CD14-positive monocyte (primary cell): ENCODE data around the gene F7. TPM values are rescaled to one million over a fixed set of nuclear protein-coding genes. Genes with fewer than 3 reads are reported as not detected.

Experiments used
- DNase-seq, 3 donors: peaks; one replicate each; pipeline ENCODE4 v3.0.0-alpha.2; 2011 to 2022
- H2AFZ ChIP-seq: 2 replicates; pipeline ENCODE4 v1.6.0; 2012; ENCODE audit warnings: mild to moderate bottlenecking, low read depth, low read length, inconsistent platforms; ENCODE audit not compliant: insufficient read depth, poor library complexity, severe bottlenecking
- H3K27ac ChIP-seq, 2 donors: 1 replicate in 1 of 2; 2 replicates in 1 of 2; pipeline ENCODE4 v1.5.1; 2012 to 2013; ENCODE audit warnings: low read length in 2 of 2, control low read depth in 1 of 2, inconsistent platforms in 1 of 2, low read depth in 1 of 2, mild to moderate bottlenecking in 1 of 2
- H3K27me3 ChIP-seq, 2 donors: one replicate each; pipeline versions ENCODE4 v1.6.0 to v1.6.1; 2011 to 2013; ENCODE audit warnings: low read length in 2 of 2; ENCODE audit not compliant: control insufficient read depth in 2 of 2, insufficient read depth in 2 of 2
- H3K36me3 ChIP-seq, 2 donors: replicated peaks in 1 of 2; 1 replicate in 1 of 2; 2 replicates in 1 of 2; pipeline versions ENCODE4 v1.5.1 to v1.6.1; 2012 to 2013; ENCODE audit warnings: low read length in 2 of 2, control low read depth in 1 of 2, inconsistent platforms in 1 of 2, mild to moderate bottlenecking in 1 of 2; ENCODE audit not compliant: insufficient read depth in 2 of 2, control insufficient read depth in 1 of 2
- H3K4me1 ChIP-seq, 2 donors: 1 replicate in 1 of 2; 2 replicates in 1 of 2; pipeline versions ENCODE4 v1.5.1 to v1.6.1; 2012 to 2013; ENCODE audit warnings: low read length in 2 of 2, control low read depth in 1 of 2, inconsistent platforms in 1 of 2, mild to moderate bottlenecking in 1 of 2, moderate library complexity in 1 of 2; ENCODE audit not compliant: insufficient read depth in 2 of 2, control insufficient read depth in 1 of 2
- H3K4me2 ChIP-seq: replicated peaks from 2 replicates; pipeline ENCODE3; 2012; ENCODE audit warnings: low read length, moderate library complexity, mild to moderate bottlenecking; ENCODE audit not compliant: poor library complexity, severe bottlenecking; ENCODE audit errors: extremely low read depth
- H3K4me3 ChIP-seq, 3 experiments: fragments of 200-600 bp in 1 of 3; sonication (generic) in 1 of 3; replicated peaks in 1 of 3; 1 replicate in 2 of 3; 2 replicates in 1 of 3; pipeline ENCODE4 v1.5.1; 2011 to 2013; ENCODE audit warnings: low read length in 3 of 3, mild to moderate bottlenecking in 3 of 3, control low read depth in 2 of 3, low read depth in 2 of 3, inconsistent platforms in 1 of 3, moderate library complexity in 1 of 3
- H3K79me2 ChIP-seq: 2 replicates; pipeline ENCODE4 v1.6.0; 2012; ENCODE audit warnings: mild to moderate bottlenecking, control low read depth, inconsistent platforms, low read length, moderate library complexity; ENCODE audit not compliant: insufficient read depth
- H3K9ac ChIP-seq: 2 replicates; pipeline ENCODE4 v1.6.0; 2017; ENCODE audit warnings: low read length, mild to moderate bottlenecking; ENCODE audit not compliant: insufficient read depth, poor library complexity, severe bottlenecking
- H3K9me3 ChIP-seq, 2 donors: replicated peaks in 1 of 2; 1 replicate in 1 of 2; 2 replicates in 1 of 2; pipeline versions ENCODE4 v1.5.1 to v1.6.1; 2012 to 2013; ENCODE audit warnings: low read length in 2 of 2, control low read depth in 1 of 2; ENCODE audit not compliant: control insufficient read depth in 1 of 2, insufficient read depth in 1 of 2
- H4K20me1 ChIP-seq: 2 replicates; pipeline ENCODE4 v1.6.0; 2012; ENCODE audit warnings: mild to moderate bottlenecking, low read length, control low read depth, moderate library complexity; ENCODE audit not compliant: insufficient read depth
- H3K27ac Mint-ChIP-seq, 7 donors: one replicate each; pipeline ENCODE4 v1.8.0; 2020; ENCODE audit warnings: mild to moderate bottlenecking in 7 of 7, mixed read lengths in 7 of 7, moderate library complexity in 6 of 7, inconsistent platforms in 2 of 7
- H3K27me3 Mint-ChIP-seq, 3 donors: one replicate each; pipeline ENCODE4 v1.8.0; 2021 to 2022; ENCODE audit warnings: low read depth in 3 of 3, mild to moderate bottlenecking in 3 of 3, mixed read lengths in 3 of 3, moderate library complexity in 3 of 3, inconsistent platforms in 1 of 3
- H3K36me3 Mint-ChIP-seq, 2 donors: one replicate each; pipeline ENCODE4 v1.8.0; 2020; ENCODE audit warnings: mixed read lengths in 2 of 2, inconsistent platforms in 1 of 2, mild to moderate bottlenecking in 1 of 2
- H3K4me1 Mint-ChIP-seq: one replicate; pipeline ENCODE4 v1.8.0; 2020; ENCODE audit warnings: mild to moderate bottlenecking, mixed read lengths
- H3K4me3 Mint-ChIP-seq, 2 donors: one replicate each; pipeline ENCODE4 v1.8.0; 2020; ENCODE audit warnings: mild to moderate bottlenecking in 2 of 2, mixed read lengths in 2 of 2, moderate library complexity in 1 of 2
- H3K9me3 Mint-ChIP-seq, 7 donors: one replicate each; pipeline ENCODE4 v1.8.0; 2020 to 2022; ENCODE audit warnings: mixed read lengths in 7 of 7, mild to moderate bottlenecking in 6 of 7, moderate library complexity in 6 of 7, inconsistent platforms in 2 of 7
- WGBS: methylation state at CpG from one replicate; pipeline ENCODE4 v1.1.5; 2013; ENCODE audit warnings: missing lambda C conversion rate; ENCODE audit not compliant: insufficient coverage; 5-methylcytosine and 5-hydroxymethylcytosine counted together
- intact Hi-C, 2 donors: fragments of 100-400 bp; cut with micrococcal nuclease; formaldehyde crosslinking; loops; one replicate each; pipeline versions ENCODE4 v1.15.0 to v1.15.1; 2023
- polyA plus RNA-seq, 3 donors: library from polyadenylated mRNA; depleted of rRNA in 1 of 3; unstranded in 2 of 3; stranded (reverse) in 1 of 3; fragments of 300-500 nt in 2 of 3; fragments of >200 nt in 1 of 3; fragmentation: Illumina TruSeq in 2 of 3; gene quantifications; 1 replicate in 2 of 3; 2 replicates in 1 of 3; pipeline ENCODE4 v1.2.3, GENCODE V29; 2012 to 2021
- TF ChIP-seq, protein P1 (sequence below): fragments of 200-600 bp; IDR thresholded peaks from one replicate; pipeline ENCODE4 v1.8.0; 2022; ENCODE audit warnings: antibody characterized with exemption, mild to moderate bottlenecking

Gene F7
- polyA plus RNA-seq, 3 donors = not detected

DNA sequence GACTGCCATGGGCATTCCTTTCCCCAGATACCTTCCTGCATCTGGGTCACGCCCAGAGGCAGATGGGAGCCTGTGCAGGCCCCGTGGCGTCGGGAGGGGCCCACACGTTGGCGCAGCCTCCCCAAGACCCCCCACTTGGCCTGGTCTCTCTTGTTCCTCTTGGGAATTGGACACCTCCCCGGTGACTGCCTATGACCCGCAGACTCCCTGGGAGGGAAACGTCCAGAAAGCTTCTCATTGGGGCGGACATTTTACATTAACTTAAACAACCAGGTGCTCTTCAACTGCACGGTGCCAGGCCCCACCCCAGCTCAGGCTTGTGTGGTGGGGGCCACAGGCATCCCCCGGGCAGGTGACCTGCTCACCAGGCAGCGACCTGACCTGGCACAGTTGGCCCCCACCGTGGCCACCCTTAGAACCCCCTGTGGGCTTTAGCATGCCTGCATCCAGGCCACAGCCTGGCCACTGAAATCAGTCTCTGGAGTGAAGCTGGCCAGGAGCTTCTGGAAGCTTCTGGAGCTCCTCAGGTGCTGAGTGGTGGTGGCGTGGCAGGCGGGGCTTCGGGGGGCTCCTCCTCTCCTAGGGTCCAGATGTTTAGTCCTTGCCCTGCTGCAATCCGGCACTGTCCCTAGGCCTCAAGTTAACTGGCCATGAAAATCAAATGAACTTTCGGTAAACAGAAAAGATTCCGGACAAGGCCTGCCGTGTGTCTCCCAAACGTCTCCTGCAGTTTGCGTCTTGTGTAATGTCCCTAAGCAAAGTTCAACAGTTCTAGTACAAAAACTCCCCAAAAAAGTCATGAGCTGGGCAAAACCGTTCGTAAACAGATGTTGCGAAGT is 44.3 kb downstream of the F7 start:
- H3K9ac ChIP-seq = no peak overlapping the region
- peaks cover 24 to 27% of the 10 kb centered on the region in 2 donors for H3K4me1 ChIP-seq
- H2AFZ ChIP-seq = no peak overlapping the region
- no peak overlapping the region for H3K27ac ChIP-seq
- no peak for DNase-seq
- Mint-ChIP-seq H3K27me3 (peaks cover 21 to 36% (median 35%) of the 10 kb centered on the region in 3 donors), H3K4me1 (peaks cover 25% of the 10 kb centered on the region), H3K27ac (no peak overlapping the region), H3K4me3 (no peak overlapping the region), H3K9me3 (peaks cover 2 to 15% (median 12%) of the 10 kb centered on the region in 7 donors), H3K36me3 (peaks cover 6 to 7% of the 10 kb centered on the region in 2 donors)
- 94% methylated on average over 21 of the region's 26 CpGs for WGBS
- no peak overlapping the region for H3K4me3 ChIP-seq
- H3K79me2 ChIP-seq = no peaks in the 10 kb centered on the region
- no peak overlapping the region for H3K4me2 ChIP-seq
- H3K9me3 ChIP-seq = peaks cover 0 to 4% of the 10 kb centered on the region in 2 donors
- intact Hi-C loops = loop anchor here in 1 of 2 donors (5.0 kb wide), 1 partner anchor 147 kb away; the partner anchor contains the start of gene LAMP1
- H4K20me1 ChIP-seq = no peaks in the 10 kb centered on the region
- no peaks in the 10 kb centered on the region for H3K36me3 ChIP-seq
- H3K27me3 ChIP-seq = peaks cover 13 to 27% of the 10 kb centered on the region in 2 donors
- TF ChIP-seq, protein P1, sequence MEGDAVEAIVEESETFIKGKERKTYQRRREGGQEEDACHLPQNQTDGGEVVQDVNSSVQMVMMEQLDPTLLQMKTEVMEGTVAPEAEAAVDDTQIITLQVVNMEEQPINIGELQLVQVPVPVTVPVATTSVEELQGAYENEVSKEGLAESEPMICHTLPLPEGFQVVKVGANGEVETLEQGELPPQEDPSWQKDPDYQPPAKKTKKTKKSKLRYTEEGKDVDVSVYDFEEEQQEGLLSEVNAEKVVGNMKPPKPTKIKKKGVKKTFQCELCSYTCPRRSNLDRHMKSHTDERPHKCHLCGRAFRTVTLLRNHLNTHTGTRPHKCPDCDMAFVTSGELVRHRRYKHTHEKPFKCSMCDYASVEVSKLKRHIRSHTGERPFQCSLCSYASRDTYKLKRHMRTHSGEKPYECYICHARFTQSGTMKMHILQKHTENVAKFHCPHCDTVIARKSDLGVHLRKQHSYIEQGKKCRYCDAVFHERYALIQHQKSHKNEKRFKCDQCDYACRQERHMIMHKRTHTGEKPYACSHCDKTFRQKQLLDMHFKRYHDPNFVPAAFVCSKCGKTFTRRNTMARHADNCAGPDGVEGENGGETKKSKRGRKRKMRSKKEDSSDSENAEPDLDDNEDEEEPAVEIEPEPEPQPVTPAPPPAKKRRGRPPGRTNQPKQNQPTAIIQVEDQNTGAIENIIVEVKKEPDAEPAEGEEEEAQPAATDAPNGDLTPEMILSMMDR = no peak

DNA sequence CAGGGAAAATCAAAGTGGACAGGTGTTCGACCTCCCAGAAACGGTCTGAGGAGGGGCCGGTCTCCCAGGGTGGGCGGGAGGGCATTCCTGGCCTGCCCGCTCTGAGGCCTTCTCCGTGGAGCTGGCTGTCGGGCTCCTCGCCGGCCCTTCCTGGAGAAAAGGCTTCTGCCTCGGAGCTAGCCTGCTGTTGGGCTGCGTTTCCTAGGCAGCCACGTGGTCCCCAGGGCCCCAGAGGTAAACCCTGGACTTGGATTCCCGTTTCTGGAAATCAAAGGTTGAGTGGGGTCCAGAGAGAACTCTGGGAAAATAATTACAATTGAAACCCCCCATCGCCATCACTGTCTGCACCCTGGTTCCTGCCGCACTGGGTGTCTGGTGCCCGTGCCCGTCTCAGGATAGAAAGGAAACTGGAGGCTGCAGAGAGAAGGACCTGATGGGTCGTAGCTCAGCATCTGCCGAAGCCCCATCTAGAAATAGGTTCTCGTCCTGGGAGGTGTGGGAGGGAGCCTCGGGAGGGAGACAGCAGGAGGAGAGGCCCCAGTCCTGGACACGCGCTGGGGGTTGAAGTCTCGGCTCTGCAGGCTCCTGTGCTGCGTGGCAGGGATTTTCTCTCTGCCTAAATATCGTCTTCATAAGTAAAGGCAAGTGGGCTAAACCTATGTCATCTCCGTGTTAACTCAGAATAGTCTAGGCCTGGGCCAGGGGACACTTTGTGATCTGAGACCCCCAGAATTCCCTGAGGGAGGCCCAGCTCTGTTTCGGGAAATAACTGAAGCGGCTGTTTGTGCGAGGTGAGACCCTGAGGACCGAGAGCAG is 45.2 kb downstream of the F7 start:
- Histone ChIP-seq H3K4me3 (no peak overlapping the region), H3K9ac (no peak overlapping the region), H3K36me3 (no peaks in the 10 kb centered on the region), H3K27ac (no peak overlapping the region), H3K79me2 (no peaks in the 10 kb centered on the region), H2AFZ (no peak overlapping the region), H4K20me1 (no peaks in the 10 kb centered on the region), H3K9me3 (peaks cover under 1 to 4% of the 10 kb centered on the region in 2 donors), H3K4me1 (peaks cover 24 to 28% of the 10 kb centered on the region in 2 donors), H3K27me3 (peaks cover 13 to 27% of the 10 kb centered on the region in 2 donors), H3K4me2 (no peak overlapping the region)
- intact Hi-C loops = loop anchor here in 1 of 2 donors (5.0 kb wide), 1 partner anchor 147 kb away; the partner anchor contains the start of gene LAMP1
- TF ChIP-seq, protein P1 = no peak
- Mint-ChIP-seq H3K36me3 (peaks cover 6 to 7% of the 10 kb centered on the region in 2 donors), H3K9me3 (peaks cover 2 to 16% (median 9%) of the 10 kb centered on the region in 7 donors), H3K27me3 (peaks cover 21 to 34% (median 33%) of the 10 kb centered on the region in 3 donors), H3K4me1 (peaks cover 27% of the 10 kb centered on the region), H3K27ac (no peak overlapping the region), H3K4me3 (peak overlapping the region in 1 of 2 donors; percentile 30)
- 93% methylated on average over 28 of the region's 31 CpGs for WGBS
- DNase-seq = no peak
